ENCODE data around the gene RTL10.
"Not testable (repeated sequence)": the region's sequence is repeated elsewhere in the genome, so short reads cannot be mapped to it uniquely, and the experiment has no call there.

RTL10 gene

GRCh38 chr22:19840059-19840458 is 14.6 kb downstream of the RTL10 start:
- DNase-seq = no peak
- TF ChIP-seq CTCF (IDR thresholded peaks at IDR 0.05; ENCODE audit: low read depth, low read length) = no peak
- H3K4me3 ChIP-seq (ENCODE audit: low read depth, low read length) = no peak overlapping the region
- H3K27me3 ChIP-seq = no peaks in the 10 kb centered on the region
- no peaks in the 10 kb centered on the region for H3K36me3 ChIP-seq
- H3K4me1 ChIP-seq = peaks cover 30% of the 10 kb centered on the region
- H3K9me3 ChIP-seq = no peaks in the 10 kb centered on the region

GRCh38 chr22:19837915-19838314 is 16.8 kb downstream of the RTL10 start:
- TF ChIP-seq CTCF (IDR thresholded peaks at IDR 0.05; ENCODE audit: low read depth, low read length) = no peak
- DNase-seq = no peak
- H3K4me1 ChIP-seq = peaks cover 9% of the 10 kb centered on the region

GRCh38 chr22:19836512-19836911 is 18.2 kb downstream of the RTL10 start:
- Histone ChIP-seq H3K36me3 (no peaks in the 10 kb centered on the region), H3K9me3 (no peaks in the 10 kb centered on the region), H3K4me1 (no peaks in the 10 kb centered on the region), H3K27me3 (no peaks in the 10 kb centered on the region), H3K4me3 (ENCODE audit: low read depth, low read length) (no peak overlapping the region)
- DNase-seq = no peak
- TF ChIP-seq CTCF (IDR thresholded peaks at IDR 0.05; ENCODE audit: low read depth, low read length) = no peak

More at GRCh38 chr22:19837915-19838314, 16.8 kb downstream of the RTL10 start:
- H3K4me3 ChIP-seq (ENCODE audit: low read depth, low read length) = no peak overlapping the region
- no peaks in the 10 kb centered on the region for H3K9me3 ChIP-seq
- H3K27me3 ChIP-seq = no peaks in the 10 kb centered on the region
- no peaks in the 10 kb centered on the region for H3K36me3 ChIP-seq

GRCh38 chr22:19834599-19834998 is 20.1 kb downstream of the RTL10 start:
- DNase-seq = no peak
- no peak for TF ChIP-seq CTCF (IDR thresholded peaks at IDR 0.05; ENCODE audit: low read depth, low read length)

GRCh38 chr22:19833327-19833726 is 21.3 kb downstream of the RTL10 start:
- not testable (repeated sequence) for H3K36me3 ChIP-seq, H3K27me3 ChIP-seq

More at GRCh38 chr22:19834599-19834998, 20.1 kb downstream of the RTL10 start:
- Histone ChIP-seq H3K36me3 (no peaks in the 10 kb centered on the region), H3K27me3 (no peaks in the 10 kb centered on the region), H3K4me3 (ENCODE audit: low read depth, low read length) (no peak overlapping the region), H3K9me3 (no peaks in the 10 kb centered on the region), H3K4me1 (no peaks in the 10 kb centered on the region)

GRCh38 chr22:19832476-19833108 is 22.1 kb downstream of the RTL10 start:
- no peak overlapping the region for H3K4me3 ChIP-seq (ENCODE audit: low read depth, low read length)
- no peak for DNase-seq

More at GRCh38 chr22:19833327-19833726, 21.3 kb downstream of the RTL10 start:
- not testable (repeated sequence) for DNase-seq; H3K4me1 ChIP-seq; H3K9me3 ChIP-seq; H3K4me3 ChIP-seq (ENCODE audit: low read depth, low read length)

GRCh38 chr22:19831979-19832378 is 22.7 kb downstream of the RTL10 start:
- not testable (repeated sequence) for H3K4me1 ChIP-seq; H3K36me3 ChIP-seq; H3K27me3 ChIP-seq; DNase-seq; H3K9me3 ChIP-seq; H3K4me3 ChIP-seq (ENCODE audit: low read depth, low read length)

More at GRCh38 chr22:19832476-19833108, 22.1 kb downstream of the RTL10 start:
- no peaks in the 10 kb centered on the region for H3K36me3 ChIP-seq
- H3K4me1 ChIP-seq = no peaks in the 10 kb centered on the region
- H3K9me3 ChIP-seq = no peaks in the 10 kb centered on the region
- TF ChIP-seq CTCF (IDR thresholded peaks at IDR 0.05; ENCODE audit: low read depth, low read length) = no peak
- H3K27me3 ChIP-seq = no peaks in the 10 kb centered on the region
